ENCODE data around the gene IER3. TPM values are rescaled to one million over a fixed set of nuclear protein-coding genes. Genes with fewer than 3 reads are reported as not detected.
A peak's percentile ranks its signal among the peaks of the same experiment; 100 is the strongest.
"Not testable (repeated sequence)": the region's sequence is repeated elsewhere in the genome, so short reads cannot be mapped to it uniquely, and the experiment has no call there.

IER3 gene
- total RNA-seq, 1 donor from 2014 or later, result 354 TPM

- no peak overlapping the region for H3K4me3 ChIP-seq (ENCODE audit: low read depth, low read length)
- DNase-seq (ENCODE audit: low read depth), result no peak
- TF ChIP-seq, protein P1, sequence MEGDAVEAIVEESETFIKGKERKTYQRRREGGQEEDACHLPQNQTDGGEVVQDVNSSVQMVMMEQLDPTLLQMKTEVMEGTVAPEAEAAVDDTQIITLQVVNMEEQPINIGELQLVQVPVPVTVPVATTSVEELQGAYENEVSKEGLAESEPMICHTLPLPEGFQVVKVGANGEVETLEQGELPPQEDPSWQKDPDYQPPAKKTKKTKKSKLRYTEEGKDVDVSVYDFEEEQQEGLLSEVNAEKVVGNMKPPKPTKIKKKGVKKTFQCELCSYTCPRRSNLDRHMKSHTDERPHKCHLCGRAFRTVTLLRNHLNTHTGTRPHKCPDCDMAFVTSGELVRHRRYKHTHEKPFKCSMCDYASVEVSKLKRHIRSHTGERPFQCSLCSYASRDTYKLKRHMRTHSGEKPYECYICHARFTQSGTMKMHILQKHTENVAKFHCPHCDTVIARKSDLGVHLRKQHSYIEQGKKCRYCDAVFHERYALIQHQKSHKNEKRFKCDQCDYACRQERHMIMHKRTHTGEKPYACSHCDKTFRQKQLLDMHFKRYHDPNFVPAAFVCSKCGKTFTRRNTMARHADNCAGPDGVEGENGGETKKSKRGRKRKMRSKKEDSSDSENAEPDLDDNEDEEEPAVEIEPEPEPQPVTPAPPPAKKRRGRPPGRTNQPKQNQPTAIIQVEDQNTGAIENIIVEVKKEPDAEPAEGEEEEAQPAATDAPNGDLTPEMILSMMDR (conservative IDR thresholded peaks at IDR 0.05; ENCODE audit: low read depth, low read length), result no peak
Measured at GRCh38 chr6:30725713-30726505, 18.4 kb downstream of the IER3 start.

DNA sequence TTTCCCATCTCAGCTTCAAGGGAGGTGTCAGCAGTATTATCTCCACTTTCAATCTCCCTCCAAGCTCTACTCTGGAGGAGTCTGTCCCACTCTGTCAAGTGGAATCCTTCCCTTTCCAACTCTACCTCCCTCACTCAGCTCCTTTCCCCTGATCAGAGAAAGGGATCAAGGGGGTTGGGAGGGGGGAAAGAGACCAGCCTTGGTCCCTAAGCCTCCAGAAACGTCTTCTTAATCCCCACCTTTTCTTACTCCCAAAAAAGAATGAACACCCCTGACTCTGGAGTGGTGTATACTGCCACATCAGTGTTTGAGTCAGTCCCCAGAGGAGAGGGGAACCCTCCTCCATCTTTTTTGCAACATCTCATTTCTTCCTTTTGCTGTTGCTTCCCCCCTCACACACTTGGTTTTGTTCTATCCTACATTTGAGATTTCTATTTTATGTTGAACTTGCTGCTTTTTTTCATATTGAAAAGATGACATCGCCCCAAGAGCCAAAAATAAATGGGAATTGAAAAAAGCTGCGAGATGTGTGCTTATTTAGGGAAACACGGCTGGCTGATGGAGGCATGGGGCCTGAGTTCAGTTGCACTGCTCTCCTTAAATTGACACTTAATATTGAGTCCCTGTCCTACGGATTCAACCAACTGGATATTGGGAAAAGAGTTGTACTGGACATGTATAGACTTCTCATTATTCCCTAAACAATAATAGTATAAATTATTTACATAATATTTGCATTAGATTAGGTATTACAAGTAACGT lies 19.3 kb downstream of the IER3 start:
- DNase-seq (ENCODE audit: low read depth), result no peak
- no peak overlapping the region for H3K4me3 ChIP-seq (ENCODE audit: low read depth, low read length)
- TF ChIP-seq, protein P1 (conservative IDR thresholded peaks at IDR 0.05; ENCODE audit: low read depth, low read length), result no peak

DNA sequence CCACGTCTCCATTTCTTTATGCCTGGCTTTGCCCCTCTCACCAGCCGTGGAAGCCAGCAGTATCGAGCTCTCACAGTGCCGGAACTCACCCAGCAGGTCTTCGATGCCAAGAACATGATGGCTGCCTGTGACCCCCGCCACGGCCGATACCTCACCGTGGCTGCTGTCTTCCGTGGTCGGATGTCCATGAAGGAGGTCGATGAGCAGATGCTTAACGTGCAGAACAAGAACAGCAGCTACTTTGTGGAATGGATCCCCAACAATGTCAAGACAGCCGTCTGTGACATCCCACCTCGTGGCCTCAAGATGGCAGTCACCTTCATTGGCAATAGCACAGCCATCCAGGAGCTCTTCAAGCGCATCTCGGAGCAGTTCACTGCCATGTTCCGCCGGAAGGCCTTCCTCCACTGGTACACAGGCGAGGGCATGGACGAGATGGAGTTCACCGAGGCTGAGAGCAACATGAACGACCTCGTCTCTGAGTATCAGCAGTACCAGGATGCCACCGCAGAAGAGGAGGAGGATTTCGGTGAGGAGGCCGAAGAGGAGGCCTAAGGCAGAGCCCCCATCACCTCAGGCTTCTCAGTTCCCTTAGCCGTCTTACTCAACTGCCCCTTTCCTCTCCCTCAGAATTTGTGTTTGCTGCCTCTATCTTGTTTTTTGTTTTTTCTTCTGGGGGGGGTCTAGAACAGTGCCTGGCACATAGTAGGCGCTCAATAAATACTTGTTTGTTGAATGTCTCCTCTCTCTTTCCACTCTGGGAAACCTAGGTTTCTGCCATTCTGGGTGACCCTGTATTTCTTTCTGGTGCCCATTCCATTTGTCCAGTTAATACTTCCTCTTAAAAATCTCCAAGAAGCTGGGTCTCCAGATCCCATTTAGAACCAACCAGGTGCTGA lies 20.3 kb downstream of the IER3 start:
- TF ChIP-seq, protein P1 (conservative IDR thresholded peaks at IDR 0.05; ENCODE audit: low read depth, low read length), result peak; percentile 5
- DNase-seq (ENCODE audit: low read depth); H3K4me3 ChIP-seq (ENCODE audit: low read depth, low read length): not testable (repeated sequence)

GRCh38 chr6:30723159-30723842 lies 21.0 kb downstream of the IER3 start:
- not testable (repeated sequence) for DNase-seq (ENCODE audit: low read depth)
- peak overlapping the region; percentile 91 for H3K4me3 ChIP-seq (ENCODE audit: low read depth, low read length)

- TF ChIP-seq, protein P1 (conservative IDR thresholded peaks at IDR 0.05; ENCODE audit: low read depth, low read length), result peak; percentile 94
- DNase-seq (ENCODE audit: low read depth), result no peak
- peak overlapping the region; percentile 91 for H3K4me3 ChIP-seq (ENCODE audit: low read depth, low read length)
Measured at GRCh38 chr6:30722280-30723112, 21.9 kb downstream of the IER3 start.

DNA sequence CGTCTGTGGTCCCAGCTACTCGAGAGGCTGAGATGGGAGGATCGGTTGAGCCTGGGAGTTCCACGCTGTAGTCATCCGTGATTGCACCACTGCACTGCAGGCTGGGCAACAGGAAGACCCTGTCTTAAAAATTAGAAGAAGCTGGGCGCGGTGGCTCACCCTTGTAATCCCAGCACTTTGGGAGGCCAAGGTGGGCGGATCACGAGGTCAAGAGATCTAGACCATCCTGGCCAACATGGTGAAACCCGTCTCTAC lies 22.4 kb downstream of the IER3 start:
- DNase-seq (ENCODE audit: low read depth), result not testable (repeated sequence)

More for the DNA sequence above, 22.4 kb downstream of the IER3 start:
- H3K4me3 ChIP-seq (ENCODE audit: low read depth, low read length), result peak overlapping the region; percentile 91

All from epithelial cell of proximal tubule (primary cell).